ENCODE measurements around the gene ADARB2.

Gene ADARB2

DNA sequence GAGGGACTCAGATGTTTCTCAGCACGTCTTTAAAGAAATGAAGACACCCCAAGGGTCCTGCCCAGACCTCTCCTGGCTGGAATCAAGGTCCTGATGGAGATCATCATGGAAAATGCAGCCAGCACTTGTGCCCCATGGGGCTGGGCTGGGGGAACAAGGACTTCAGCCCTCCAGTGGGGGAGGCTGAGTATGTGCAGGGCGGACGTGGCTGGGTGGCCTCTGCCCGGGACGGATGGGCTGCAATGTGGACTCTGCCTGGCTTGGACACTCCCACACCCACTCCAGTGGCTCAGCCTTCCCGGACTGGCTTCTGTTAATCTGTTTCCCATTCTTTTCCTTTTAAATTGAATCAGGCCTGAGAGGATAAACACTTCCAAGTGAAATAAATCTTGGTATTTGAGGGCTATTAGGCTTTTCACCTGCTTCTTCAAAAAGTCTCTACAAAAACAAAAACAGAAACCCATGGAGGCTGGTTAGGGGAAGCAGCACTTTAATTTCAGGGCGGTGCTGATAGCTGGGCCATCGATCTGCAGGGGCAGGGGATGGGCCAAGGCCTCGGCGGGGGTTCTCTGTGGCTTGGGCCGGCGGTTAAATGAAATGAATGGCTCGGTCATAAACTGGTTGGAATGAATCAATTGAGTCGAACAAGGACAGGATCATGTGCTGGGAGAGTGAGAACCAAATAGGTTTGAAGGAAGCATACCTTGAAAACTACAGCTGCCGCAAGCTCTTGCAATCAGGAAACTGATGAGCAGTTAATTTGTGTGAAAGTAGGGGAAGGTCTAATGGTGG lies 51.4 kb downstream of the ADARB2 start:
- Mint-ChIP-seq H3K4me3 (no peak overlapping the region), H3K4me1 (ENCODE audit: low read depth) (no peaks in the 10 kb centered on the region), H3K27ac (no peak overlapping the region), H3K9me3 (no peaks in the 10 kb centered on the region), H3K27me3 (peaks cover 44% of the 10 kb centered on the region), H3K36me3 (ENCODE audit: low read depth) (no peaks in the 10 kb centered on the region)

- no peak overlapping the region for H3K4me3 Mint-ChIP-seq
- no peaks in the 10 kb centered on the region for H3K9me3 Mint-ChIP-seq
- peaks cover 35% of the 10 kb centered on the region for H3K27me3 Mint-ChIP-seq
- no peaks in the 10 kb centered on the region for H3K36me3 Mint-ChIP-seq (ENCODE audit: low read depth)
- H3K27ac Mint-ChIP-seq = no peak overlapping the region
- no peaks in the 10 kb centered on the region for H3K4me1 Mint-ChIP-seq (ENCODE audit: low read depth)
Observed at GRCh38 chr10:1684991-1685390, 52.3 kb downstream of the ADARB2 start.

DNA sequence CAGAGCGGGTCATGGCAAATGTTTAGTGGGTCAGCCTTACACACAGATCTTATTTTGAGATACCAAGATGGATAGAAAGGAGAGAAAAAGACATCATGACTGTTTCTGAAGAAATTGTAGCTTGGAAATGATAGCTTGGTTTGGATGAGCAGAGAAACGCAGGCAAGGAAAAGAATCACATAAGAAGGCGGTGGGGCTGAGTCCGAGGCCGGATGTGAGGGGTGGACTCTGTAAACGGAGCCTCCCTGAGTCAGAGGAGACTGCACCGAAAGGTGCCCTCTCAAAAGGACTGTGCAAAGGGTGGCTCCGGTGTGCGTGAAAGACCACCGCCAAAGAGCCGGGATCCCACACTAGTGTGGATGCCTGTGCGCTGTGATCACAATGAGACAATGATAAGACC lies 53.7 kb downstream of the ADARB2 start:
- no peak overlapping the region for H3K27ac Mint-ChIP-seq
- H3K4me1 Mint-ChIP-seq (ENCODE audit: low read depth) = no peaks in the 10 kb centered on the region
- no peaks in the 10 kb centered on the region for H3K9me3 Mint-ChIP-seq
- peaks cover 23% of the 10 kb centered on the region for H3K27me3 Mint-ChIP-seq
- no peak overlapping the region for H3K4me3 Mint-ChIP-seq
- H3K36me3 Mint-ChIP-seq (ENCODE audit: low read depth) = no peaks in the 10 kb centered on the region

- Mint-ChIP-seq H3K9me3 (no peaks in the 10 kb centered on the region), H3K4me1 (ENCODE audit: low read depth) (no peaks in the 10 kb centered on the region), H3K4me3 (no peak overlapping the region), H3K27ac (no peak overlapping the region), H3K36me3 (ENCODE audit: low read depth) (no peaks in the 10 kb centered on the region), H3K27me3 (peaks cover 12% of the 10 kb centered on the region)
Observed at GRCh38 chr10:1679821-1680650, 57.3 kb downstream of the ADARB2 start.

GRCh38 chr10:1678084-1678483 lies 59.2 kb downstream of the ADARB2 start:
- no peak overlapping the region for H3K4me3 Mint-ChIP-seq
- H3K27me3 Mint-ChIP-seq = peaks cover 15% of the 10 kb centered on the region
- peaks cover 7% of the 10 kb centered on the region for H3K4me1 Mint-ChIP-seq (ENCODE audit: low read depth)
- no peak overlapping the region for H3K27ac Mint-ChIP-seq
- H3K36me3 Mint-ChIP-seq (ENCODE audit: low read depth) = no peaks in the 10 kb centered on the region
- no peaks in the 10 kb centered on the region for H3K9me3 Mint-ChIP-seq

DNA sequence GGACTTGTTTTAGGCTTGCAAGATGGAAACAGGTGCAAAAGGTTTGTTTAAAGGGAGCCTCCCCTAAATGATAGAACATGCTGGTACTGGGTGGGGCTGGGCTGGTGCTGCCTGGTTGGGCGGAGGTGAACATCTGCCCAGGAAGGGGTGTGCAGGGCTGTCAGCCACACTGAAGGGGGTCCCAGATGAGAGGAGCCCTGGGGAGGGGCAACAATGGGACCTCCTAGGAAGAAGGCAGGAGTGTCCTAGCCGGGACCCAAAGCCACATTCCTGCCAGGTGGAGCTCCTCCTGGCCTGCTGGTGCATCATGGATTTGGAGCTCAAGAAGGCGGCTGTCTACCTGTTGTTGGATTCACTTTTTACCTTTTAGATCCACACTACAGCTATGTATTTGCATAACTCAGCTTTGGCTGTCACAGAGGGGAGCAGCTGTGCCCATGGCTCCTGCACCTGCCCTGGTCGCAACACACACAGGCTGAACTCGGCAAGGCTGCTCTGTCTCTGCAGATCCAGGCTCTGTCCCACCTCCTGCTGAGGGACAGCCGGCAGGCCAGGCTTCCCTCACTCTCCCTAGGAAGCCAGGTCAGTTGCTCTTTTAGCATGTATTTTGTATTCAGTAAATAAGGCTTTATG lies 59.9 kb downstream of the ADARB2 start:
- H3K4me3 Mint-ChIP-seq = no peak overlapping the region
- no peak overlapping the region for H3K27ac Mint-ChIP-seq
- H3K4me1 Mint-ChIP-seq (ENCODE audit: low read depth) = peaks cover 7% of the 10 kb centered on the region
- H3K9me3 Mint-ChIP-seq = no peaks in the 10 kb centered on the region
- peaks cover 15% of the 10 kb centered on the region for H3K27me3 Mint-ChIP-seq
- no peaks in the 10 kb centered on the region for H3K36me3 Mint-ChIP-seq (ENCODE audit: low read depth)

- H3K27me3 Mint-ChIP-seq = peaks cover 18% of the 10 kb centered on the region
- no peaks in the 10 kb centered on the region for H3K9me3 Mint-ChIP-seq
- no peak overlapping the region for H3K27ac Mint-ChIP-seq
- no peaks in the 10 kb centered on the region for H3K36me3 Mint-ChIP-seq (ENCODE audit: low read depth)
- H3K4me3 Mint-ChIP-seq = no peak overlapping the region
- H3K4me1 Mint-ChIP-seq (ENCODE audit: low read depth) = peaks cover 7% of the 10 kb centered on the region
Observed at GRCh38 chr10:1674501-1674900, 62.8 kb downstream of the ADARB2 start.

DNA sequence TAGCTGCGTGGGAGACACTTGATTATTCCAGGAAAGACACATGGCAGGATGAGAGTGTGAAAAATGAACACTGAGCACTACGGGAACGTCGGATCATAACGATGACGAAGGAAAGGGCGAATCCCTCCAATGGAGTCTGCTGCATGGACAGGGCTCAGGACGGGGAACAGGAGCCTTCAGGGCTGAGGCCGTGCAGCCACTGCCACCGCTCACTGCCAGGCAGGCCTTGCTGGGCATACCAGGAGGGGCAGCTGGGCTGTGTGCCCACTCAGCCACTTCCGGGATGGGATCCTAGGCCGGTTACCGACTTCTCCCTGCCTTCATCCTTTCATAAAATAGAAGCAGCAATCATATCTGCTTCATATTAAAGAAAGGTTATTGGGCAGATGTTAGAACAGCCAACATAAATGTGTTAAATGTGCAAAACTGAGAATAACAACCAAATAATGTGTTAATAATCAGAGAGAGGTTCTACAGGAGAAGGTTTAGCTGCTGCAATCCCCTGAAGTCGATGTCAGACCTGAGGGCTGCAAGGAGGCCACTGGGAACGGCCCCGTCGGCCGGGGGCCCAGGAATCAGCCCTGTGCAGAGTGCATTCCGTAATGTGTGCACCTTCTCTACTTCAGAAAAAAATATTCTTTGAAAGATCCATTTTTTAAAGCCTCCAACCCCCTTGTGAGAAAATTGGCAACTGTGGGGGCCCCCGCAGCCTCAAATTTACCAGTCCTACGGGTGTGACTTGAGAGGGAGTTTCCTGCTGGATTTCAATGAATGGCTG lies 63.6 kb downstream of the ADARB2 start:
- Mint-ChIP-seq H3K4me3 (no peak overlapping the region), H3K9me3 (no peaks in the 10 kb centered on the region), H3K36me3 (ENCODE audit: low read depth) (no peaks in the 10 kb centered on the region), H3K27me3 (peaks cover 18% of the 10 kb centered on the region), H3K4me1 (ENCODE audit: low read depth) (peaks cover 7% of the 10 kb centered on the region), H3K27ac (no peak overlapping the region)

DNA sequence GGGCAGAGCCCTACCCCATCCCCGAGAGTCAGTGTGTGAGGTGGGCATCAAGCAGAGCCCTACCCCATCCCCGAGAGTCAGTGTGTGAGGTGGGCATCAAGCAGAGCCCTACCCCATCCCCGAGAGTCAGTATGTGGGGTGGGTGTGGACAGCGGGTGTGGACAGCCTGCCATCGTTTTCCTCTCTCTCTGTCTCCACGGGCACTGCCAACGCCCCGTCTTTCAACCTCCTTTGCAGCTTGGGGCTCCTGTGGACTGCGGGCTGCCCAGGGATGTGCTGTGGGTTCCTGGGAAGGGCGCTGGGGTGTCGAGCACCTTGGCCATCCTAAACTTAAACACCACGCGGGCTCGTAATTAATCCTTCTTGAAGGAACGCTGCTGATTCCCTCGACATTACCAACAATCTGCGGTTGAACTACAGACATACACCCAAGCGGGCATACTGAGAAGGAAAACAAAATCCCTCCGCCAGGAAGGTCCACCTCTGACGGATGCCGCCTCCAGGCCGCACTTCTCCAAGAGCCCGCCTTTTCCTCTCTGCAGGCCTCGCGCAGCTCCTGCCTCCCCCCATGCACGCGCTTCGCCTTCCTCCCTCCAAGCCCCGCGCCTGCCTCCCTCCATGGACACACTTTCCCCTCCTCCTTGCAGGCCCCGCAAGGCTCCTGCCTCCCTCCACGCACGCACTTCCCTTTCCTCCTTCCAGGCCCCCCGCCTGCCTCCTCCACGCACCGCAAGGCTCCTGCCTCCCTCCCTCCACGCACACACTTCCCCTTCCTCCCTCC lies 65.1 kb downstream of the ADARB2 start:
- H3K4me1 Mint-ChIP-seq (ENCODE audit: low read depth) = peaks cover 7% of the 10 kb centered on the region
- no peak overlapping the region for H3K4me3 Mint-ChIP-seq
- no peak overlapping the region for H3K27ac Mint-ChIP-seq
- no peaks in the 10 kb centered on the region for H3K9me3 Mint-ChIP-seq
- no peaks in the 10 kb centered on the region for H3K36me3 Mint-ChIP-seq (ENCODE audit: low read depth)
- peaks cover 24% of the 10 kb centered on the region for H3K27me3 Mint-ChIP-seq

GRCh38 chr10:1671366-1672000 lies 65.8 kb downstream of the ADARB2 start:
- H3K36me3 Mint-ChIP-seq (ENCODE audit: low read depth) = no peaks in the 10 kb centered on the region

DNA sequence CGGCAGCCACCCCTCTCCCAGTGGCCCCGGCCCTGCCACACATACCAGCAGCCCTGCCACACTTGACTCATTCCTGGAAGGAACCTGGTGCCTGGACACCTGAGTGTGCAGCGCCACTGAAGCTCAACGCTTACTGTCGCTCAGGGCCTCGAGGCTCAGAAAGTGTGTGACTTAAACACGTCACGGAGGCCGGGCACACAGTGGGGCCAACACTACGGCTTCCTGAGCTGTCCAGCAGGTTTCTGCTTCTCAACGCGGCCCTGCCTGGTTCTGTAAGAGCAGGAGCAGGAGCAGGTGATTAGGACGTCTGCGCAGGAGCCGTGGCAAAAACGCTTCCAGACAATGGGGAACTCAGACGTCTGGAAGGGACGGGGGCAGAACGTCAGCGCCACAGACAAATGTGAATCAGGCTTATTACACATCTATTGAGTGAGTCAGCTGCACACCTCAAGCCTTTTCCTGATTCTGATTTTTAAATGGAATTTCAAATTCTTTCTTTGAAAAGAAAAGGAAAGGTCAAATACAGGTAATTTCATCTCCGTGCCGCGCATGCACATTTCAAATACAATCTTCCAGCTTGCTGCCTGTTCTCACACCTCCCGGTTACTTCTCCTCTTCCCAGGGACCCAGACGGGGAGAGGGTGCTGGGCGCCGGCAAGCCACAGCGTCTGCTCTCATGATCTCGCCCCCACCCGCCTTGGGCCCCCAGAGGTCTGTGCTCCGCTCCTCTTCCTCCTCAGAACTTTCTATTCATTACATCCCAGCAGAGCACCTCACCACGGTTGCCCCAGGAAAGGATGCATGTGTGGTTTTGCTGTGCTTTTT lies 66.6 kb downstream of the ADARB2 start:
- Mint-ChIP-seq H3K9me3 (no peaks in the 10 kb centered on the region), H3K27ac (no peak overlapping the region), H3K27me3 (peaks cover 24% of the 10 kb centered on the region), H3K36me3 (ENCODE audit: low read depth) (no peaks in the 10 kb centered on the region), H3K4me3 (no peak overlapping the region), H3K4me1 (ENCODE audit: low read depth) (peaks cover 7% of the 10 kb centered on the region)

More at GRCh38 chr10:1671366-1672000, 65.8 kb downstream of the ADARB2 start:
- Mint-ChIP-seq H3K27me3 (peaks cover 24% of the 10 kb centered on the region), H3K4me3 (no peak overlapping the region), H3K27ac (no peak overlapping the region), H3K4me1 (ENCODE audit: low read depth) (peaks cover 7% of the 10 kb centered on the region), H3K9me3 (no peaks in the 10 kb centered on the region)

DNA sequence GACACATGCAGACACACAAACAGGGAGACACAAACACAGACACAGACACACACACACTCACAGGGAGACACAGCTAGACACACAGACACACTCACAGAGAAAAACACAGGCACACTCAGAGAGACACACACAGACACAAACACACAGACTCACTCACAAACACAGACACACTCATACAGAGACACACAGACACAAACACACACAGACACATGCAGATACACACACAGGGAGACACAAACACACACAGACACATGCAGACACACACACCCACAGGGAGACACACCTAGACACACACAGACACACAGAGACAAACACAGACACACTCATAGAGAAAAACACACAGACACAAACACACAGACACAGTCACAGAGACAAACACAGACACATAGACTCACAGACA lies 67.9 kb downstream of the ADARB2 start:
- Mint-ChIP-seq H3K4me3 (no peak overlapping the region), H3K36me3 (ENCODE audit: low read depth) (no peaks in the 10 kb centered on the region), H3K27ac (no peak overlapping the region), H3K9me3 (no peaks in the 10 kb centered on the region), H3K4me1 (ENCODE audit: low read depth) (peaks cover 3% of the 10 kb centered on the region), H3K27me3 (peaks cover 13% of the 10 kb centered on the region)

GRCh38 chr10:1668399-1668798 lies 68.9 kb downstream of the ADARB2 start:
- peaks cover 17% of the 10 kb centered on the region for H3K27me3 Mint-ChIP-seq
- no peak overlapping the region for H3K4me3 Mint-ChIP-seq
- H3K9me3 Mint-ChIP-seq = no peaks in the 10 kb centered on the region
- no peaks in the 10 kb centered on the region for H3K4me1 Mint-ChIP-seq (ENCODE audit: low read depth)
- no peaks in the 10 kb centered on the region for H3K36me3 Mint-ChIP-seq (ENCODE audit: low read depth)
- no peak overlapping the region for H3K27ac Mint-ChIP-seq
